ENCODE data around the gene PRKCI.
"Not testable (repeated sequence)": the region's sequence is repeated elsewhere in the genome, so short reads cannot be mapped to it uniquely, and the experiment has no call there.

The PRKCI gene

GRCh38 chr3:170277311-170277710, 55.1 kb downstream of the PRKCI start:
- in situ Hi-C loops (cut with MboI; ENCODE audit: low pct_unique_long_range_greater_than_20kb, low sequenced_read_pairs); DNase-seq: not testable (repeated sequence)

GRCh38 chr3:170277833-170278580, 55.8 kb downstream of the PRKCI start:
- in situ Hi-C loops (cut with MboI; ENCODE audit: low pct_unique_long_range_greater_than_20kb, low sequenced_read_pairs) = no loop called here
- DNase-seq = no peak

GRCh38 chr3:170278627-170279026, 56.4 kb downstream of the PRKCI start:
- DNase-seq = no peak
- in situ Hi-C loops (cut with MboI; ENCODE audit: low pct_unique_long_range_greater_than_20kb, low sequenced_read_pairs) = no loop called here

GRCh38 chr3:170290194-170290593, 68.0 kb downstream of the PRKCI start:
- no peak for DNase-seq
- in situ Hi-C loops (cut with MboI; ENCODE audit: low pct_unique_long_range_greater_than_20kb, low sequenced_read_pairs) = no loop called here

GRCh38 chr3:170295586-170295985, 73.4 kb downstream of the PRKCI start:
- in situ Hi-C loops (cut with MboI; ENCODE audit: low pct_unique_long_range_greater_than_20kb, low sequenced_read_pairs) = no loop called here
- no peak for DNase-seq

- DNase-seq = no peak
- in situ Hi-C loops (cut with MboI; ENCODE audit: low pct_unique_long_range_greater_than_20kb, low sequenced_read_pairs) = no loop called here
These were observed 74.5 kb downstream of the PRKCI start for GRCh38 chr3:170296703-170297102.

- in situ Hi-C loops (cut with MboI; ENCODE audit: low pct_unique_long_range_greater_than_20kb, low sequenced_read_pairs) = no loop called here
- peak; percentile 41 for DNase-seq
These were observed 79.2 kb downstream of the PRKCI start for GRCh38 chr3:170301405-170301804.

GRCh38 chr3:170302008-170302407, 79.8 kb downstream of the PRKCI start:
- in situ Hi-C loops (cut with MboI; ENCODE audit: low pct_unique_long_range_greater_than_20kb, low sequenced_read_pairs) = no loop called here
- DNase-seq = no peak

- in situ Hi-C loops (cut with MboI; ENCODE audit: low pct_unique_long_range_greater_than_20kb, low sequenced_read_pairs) = no loop called here
- no peak for DNase-seq
These were observed 83.8 kb downstream of the PRKCI start for GRCh38 chr3:170306015-170306414.

GRCh38 chr3:170307671-170308405, 85.6 kb downstream of the PRKCI start:
- in situ Hi-C loops (cut with MboI; ENCODE audit: low pct_unique_long_range_greater_than_20kb, low sequenced_read_pairs) = no loop called here
- DNase-seq = no peak

GRCh38 chr3:170309046-170309445, 86.8 kb downstream of the PRKCI start:
- in situ Hi-C loops (cut with MboI; ENCODE audit: low pct_unique_long_range_greater_than_20kb, low sequenced_read_pairs) = no loop called here
- DNase-seq = no peak

GRCh38 chr3:170317954-170318353, 95.7 kb downstream of the PRKCI start:
- in situ Hi-C loops (cut with MboI; ENCODE audit: low pct_unique_long_range_greater_than_20kb, low sequenced_read_pairs) = no loop called here
- DNase-seq = no peak

- DNase-seq = no peak
- in situ Hi-C loops (cut with MboI; ENCODE audit: low pct_unique_long_range_greater_than_20kb, low sequenced_read_pairs) = no loop called here
These were observed 98.4 kb downstream of the PRKCI start for GRCh38 chr3:170320461-170321121.

- DNase-seq = no peak
- in situ Hi-C loops (cut with MboI; ENCODE audit: low pct_unique_long_range_greater_than_20kb, low sequenced_read_pairs) = no loop called here
These were observed 99.3 kb downstream of the PRKCI start for GRCh38 chr3:170321321-170322034.

- in situ Hi-C loops (cut with MboI; ENCODE audit: low pct_unique_long_range_greater_than_20kb, low sequenced_read_pairs) = no loop called here
- no peak for DNase-seq
These were observed 100.5 kb downstream of the PRKCI start for GRCh38 chr3:170322566-170323269.

GRCh38 chr3:170323331-170323730, 101.1 kb downstream of the PRKCI start:
- DNase-seq = no peak
- in situ Hi-C loops (cut with MboI; ENCODE audit: low pct_unique_long_range_greater_than_20kb, low sequenced_read_pairs) = no loop called here

- DNase-seq = no peak
- in situ Hi-C loops (cut with MboI; ENCODE audit: low pct_unique_long_range_greater_than_20kb, low sequenced_read_pairs) = no loop called here
These were observed 102.7 kb downstream of the PRKCI start for GRCh38 chr3:170324962-170325361.

GRCh38 chr3:170327040-170327808, 105.0 kb downstream of the PRKCI start:
- DNase-seq = no peak
- in situ Hi-C loops (cut with MboI; ENCODE audit: low pct_unique_long_range_greater_than_20kb, low sequenced_read_pairs) = no loop called here
